Measurements from ENCODE around the gene EMCN.

GRCh38 chr4:100566396-100566795 is 48.6 kb upstream of the EMCN start:
- TF ChIP-seq POLR2A (IDR thresholded peaks at IDR 0.05) (no peak), CTCF (IDR thresholded peaks at IDR 0.05) (no peak), EP300 (IDR thresholded peaks at IDR 0.05) (no peak)

All from ovary (tissue), 3 donors.